GM19035 (cell line): ENCODE measurements around the gene SRF.

ENCODE experiments used
- ATAC-seq: cut with Tn5 transposase; IDR thresholded peaks from one replicate; pipeline ENCODE4 v1.9.1; 2021; ENCODE audit not compliant: unreplicated experiment

SRF gene

GRCh38 chr6:43146709-43147688, 24.1 kb upstream of the SRF start:
- ATAC-seq = no peak

GRCh38 chr6:43147691-43148477, 23.2 kb upstream of the SRF start:
- no peak for ATAC-seq

GRCh38 chr6:43149265-43149664, 21.8 kb upstream of the SRF start:
- no peak for ATAC-seq

GRCh38 chr6:43150051-43150751, 20.9 kb upstream of the SRF start:
- no peak for ATAC-seq

GRCh38 chr6:43159599-43159998, 11.5 kb upstream of the SRF start:
- no peak for ATAC-seq

GRCh38 chr6:43163899-43164298, 7.2 kb upstream of the SRF start:
- ATAC-seq = no peak

- no peak for ATAC-seq
Observed at GRCh38 chr6:43170417-43170930, 595 bp upstream of the SRF start.

- no peak for ATAC-seq
Observed at GRCh38 chr6:43171707-43172103, 636 bp downstream of the SRF start.

- ATAC-seq = no peak
Observed at GRCh38 chr6:43172104-43173007, 1.3 kb downstream of the SRF start.

- ATAC-seq = no peak
Observed at GRCh38 chr6:43173591-43174262, 2.7 kb downstream of the SRF start.

- peak; percentile 69 for ATAC-seq
Observed at GRCh38 chr6:43174263-43175112, 3.4 kb downstream of the SRF start.

GRCh38 chr6:43175676-43176422, 4.8 kb downstream of the SRF start:
- ATAC-seq = no peak

GRCh38 chr6:43176423-43176786, 5.3 kb downstream of the SRF start:
- ATAC-seq = no peak

GRCh38 chr6:43178150-43178549, 7.1 kb downstream of the SRF start:
- ATAC-seq = no peak

GRCh38 chr6:43178951-43179830, 8.1 kb downstream of the SRF start:
- no peak for ATAC-seq

GRCh38 chr6:43180058-43180457, 9.0 kb downstream of the SRF start:
- no peak for ATAC-seq

- ATAC-seq = no peak
Observed at GRCh38 chr6:43180985-43181384, 9.9 kb downstream of the SRF start.
